Natural killer cell (primary cell): Measurements from ENCODE around the gene VEGFA. TPM values are rescaled to one million over a fixed set of nuclear protein-coding genes. Genes with fewer than 3 reads are reported as not detected.

Source experiments
- ATAC-seq, 3 donors: fragments of 150-1000 bp in 2 of 3; fragments of 200-7000 bp in 1 of 3; cut with Tn5 transposase; 1 replicate in 1 of 3; 2 replicates in 2 of 3; pipeline ENCODE4 v1.10.0; 2021; ENCODE audit warnings: mild to moderate bottlenecking in 2 of 3, moderate library complexity in 2 of 3
- DNase-seq, 2 donors: peaks; one replicate each; pipeline versions ENCODE4 v3.0.0 to v3.0.0-alpha.2; 2013 to 2021; ENCODE audit warnings: mixed read lengths in 1 of 2
- H3K27ac ChIP-seq: one replicate; pipeline ENCODE4 v1.5.1; 2013; ENCODE audit warnings: mild to moderate bottlenecking, low read length
- H3K27me3 ChIP-seq: one replicate; pipeline ENCODE4 v1.6.1; 2013; ENCODE audit warnings: low read length; ENCODE audit not compliant: control insufficient read depth, insufficient read depth
- H3K36me3 ChIP-seq: one replicate; pipeline ENCODE4 v1.6.1; 2013; ENCODE audit warnings: low read length; ENCODE audit not compliant: control insufficient read depth, insufficient read depth
- H3K4me1 ChIP-seq: one replicate; pipeline ENCODE4 v1.6.1; 2013; ENCODE audit warnings: low read length; ENCODE audit not compliant: control insufficient read depth, insufficient read depth
- H3K4me3 ChIP-seq: one replicate; pipeline ENCODE4 v1.5.1; 2013; ENCODE audit warnings: low read length
- H3K9me3 ChIP-seq: one replicate; pipeline ENCODE4 v1.6.1; 2013; ENCODE audit warnings: low read length; ENCODE audit not compliant: control insufficient read depth, insufficient read depth
- H3K27ac Mint-ChIP-seq, 2 donors: one replicate each; pipeline ENCODE4 v1.8.0; 2022; ENCODE audit warnings: mild to moderate bottlenecking in 2 of 2, mixed read lengths in 2 of 2, moderate library complexity in 1 of 2
- H3K27me3 Mint-ChIP-seq, 2 donors: one replicate each; pipeline ENCODE4 v1.8.0; 2022; ENCODE audit warnings: low read depth in 2 of 2, mixed read lengths in 2 of 2
- H3K36me3 Mint-ChIP-seq: one replicate; pipeline ENCODE4 v1.8.0; 2022; ENCODE audit warnings: mixed read lengths
- H3K4me1 Mint-ChIP-seq, 2 donors: one replicate each; pipeline ENCODE4 v1.8.0; 2022; ENCODE audit warnings: mixed read lengths in 2 of 2
- H3K4me3 Mint-ChIP-seq: one replicate; pipeline ENCODE4 v1.8.0; 2022; ENCODE audit warnings: mild to moderate bottlenecking, moderate library complexity, mixed read lengths
- H3K9me3 Mint-ChIP-seq, 2 donors: one replicate each; pipeline ENCODE4 v1.8.0; 2022; ENCODE audit warnings: mixed read lengths in 2 of 2
- CTCF ChIP-seq: fragments of 200-600 bp; IDR thresholded peaks from one replicate; pipeline ENCODE4 v1.8.0; 2022; ENCODE audit warnings: antibody characterized with exemption
- WGBS: methylation state at CpG from one replicate; pipeline ENCODE4 v1.1.7; 2013; ENCODE audit warnings: missing lambda C conversion rate; ENCODE audit not compliant: insufficient coverage; 5-methylcytosine and 5-hydroxymethylcytosine counted together
- intact Hi-C: fragments of 100-400 bp; cut with micrococcal nuclease; formaldehyde crosslinking; loops from one replicate; pipeline ENCODE4 v1.14.2; 2022
- total RNA-seq, 4 donors: library from RNA; stranded (reverse); fragments of 120-200 nt in 1 of 4; gene quantifications; one replicate each; pipeline versions ENCODE4 v1.2.3 to v1.2.4, GENCODE V29; 2013 to 2022

The VEGFA gene
- total RNA-seq, 3 donors from 2014 or later (not counting 1 experiment from before 2014, with no cell fraction given): 3.6 to 27.5 (median 3.7) TPM

GRCh38 chr6:43736844-43737243, 33.2 kb upstream of the VEGFA start:
- no peak overlapping the region for H3K27ac ChIP-seq
- Mint-ChIP-seq H3K36me3 (no peaks in the 10 kb centered on the region), H3K4me3 (no peak overlapping the region), H3K4me1 (peaks cover 0 to 26% of the 10 kb centered on the region in 2 donors), H3K27me3 (no peaks in the 10 kb centered on the region), H3K9me3 (no peaks in the 10 kb centered on the region), H3K27ac (no peak overlapping the region)
- no peaks in the 10 kb centered on the region for H3K9me3 ChIP-seq
- DNase-seq (no peak), ATAC-seq (no peak)
- no peaks in the 10 kb centered on the region for H3K36me3 ChIP-seq
- H3K4me1 ChIP-seq: peaks cover 9% of the 10 kb centered on the region
- no peak for TF ChIP-seq CTCF
- H3K4me3 ChIP-seq: no peak overlapping the region
- intact Hi-C loops: no loop called here
- H3K27me3 ChIP-seq: no peaks in the 10 kb centered on the region
- WGBS: no CpG with 5 or more reads among the region's 2 CpGs

GRCh38 chr6:43737272-43738081, 32.5 kb upstream of the VEGFA start:
- DNase-seq (no peak), ATAC-seq (no peak)
- Mint-ChIP-seq H3K9me3 (no peaks in the 10 kb centered on the region), H3K27ac (peak overlapping the region in 1 of 2 donors; percentile 47), H3K36me3 (no peaks in the 10 kb centered on the region), H3K4me3 (no peak overlapping the region), H3K27me3 (no peaks in the 10 kb centered on the region), H3K4me1 (peaks cover 0 to 26% of the 10 kb centered on the region in 2 donors)
- no peaks in the 10 kb centered on the region for H3K9me3 ChIP-seq
- H3K36me3 ChIP-seq: no peaks in the 10 kb centered on the region
- intact Hi-C loops: no loop called here
- no peak overlapping the region for H3K4me3 ChIP-seq
- TF ChIP-seq CTCF: no peak
- H3K27ac ChIP-seq: no peak overlapping the region
- 91% methylated on average over 14 of the region's 15 CpGs for WGBS
- peaks cover 9% of the 10 kb centered on the region for H3K4me1 ChIP-seq
- H3K27me3 ChIP-seq: no peaks in the 10 kb centered on the region

GRCh38 chr6:43738267-43738676, 31.7 kb upstream of the VEGFA start:
- Mint-ChIP-seq H3K36me3 (no peaks in the 10 kb centered on the region), H3K9me3 (no peaks in the 10 kb centered on the region), H3K4me3 (no peak overlapping the region), H3K4me1 (peaks cover 0 to 23% of the 10 kb centered on the region in 2 donors), H3K27me3 (no peaks in the 10 kb centered on the region), H3K27ac (peak overlapping the region in 1 of 2 donors; percentile 47)
- no peak overlapping the region for H3K4me3 ChIP-seq
- intact Hi-C loops: no loop called here
- 56% methylated on average over 3 of the region's 3 CpGs for WGBS
- no peak for TF ChIP-seq CTCF
- ATAC-seq (no peak), DNase-seq (no peak)
- H3K4me1 ChIP-seq: peaks cover 9% of the 10 kb centered on the region
- H3K27ac ChIP-seq: no peak overlapping the region
- H3K36me3 ChIP-seq: no peaks in the 10 kb centered on the region
- no peaks in the 10 kb centered on the region for H3K9me3 ChIP-seq
- H3K27me3 ChIP-seq: no peaks in the 10 kb centered on the region
